GM21367 (cell line): Measurements from ENCODE around the gene TRERF1.
"Not testable (repeated sequence)": the region's sequence is repeated elsewhere in the genome, so short reads cannot be mapped to it uniquely, and the experiment has no call there.

Source experiments
- ATAC-seq: cut with Tn5 transposase; IDR thresholded peaks from one replicate; pipeline ENCODE4 v1.9.1; 2021; ENCODE audit not compliant: unreplicated experiment

The TRERF1 gene

GRCh38 chr6:42451333-42452170, at the start of gene TRERF1:
TRERF1 (minus strand) TSS chr6:42451926; CDS start chr6:42269590, 182,336 bp downstream.
- ATAC-seq: peak; percentile 30

GRCh38 chr6:42498473-42499128, 46.9 kb upstream of the TRERF1 start:
- ATAC-seq: no peak

DNA sequence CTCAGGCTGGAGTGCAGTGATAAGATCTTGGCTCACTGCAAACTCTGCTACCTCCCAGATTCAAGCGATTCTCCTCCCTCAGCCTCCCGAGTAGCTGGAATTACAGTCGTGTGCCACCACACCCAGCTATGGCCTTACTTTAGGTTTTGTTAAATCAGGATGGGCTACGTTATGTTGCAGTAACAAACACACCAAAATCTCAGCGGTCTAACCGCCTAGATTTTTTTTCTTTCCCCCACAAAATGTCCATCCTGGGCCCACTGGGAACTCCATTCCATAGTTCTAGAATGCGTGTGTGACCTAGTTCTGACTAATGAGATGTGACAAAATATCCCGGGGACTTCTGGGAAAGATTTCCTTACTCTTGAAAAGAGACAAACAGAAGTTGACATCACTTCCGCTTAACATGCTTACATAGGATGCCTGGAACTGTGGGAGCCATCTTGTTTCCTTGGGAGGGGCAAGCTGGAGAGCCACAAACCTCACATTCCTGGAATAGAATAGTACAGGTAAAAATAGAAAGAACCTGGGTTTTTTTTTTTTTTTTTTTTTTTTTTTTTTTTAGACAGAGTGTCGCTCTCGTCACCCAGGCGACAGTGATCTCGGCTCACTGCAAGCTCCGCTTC, 42.3 kb upstream of the TRERF1 start:
- ATAC-seq: no peak

- no peak for ATAC-seq
These were observed 36.4 kb upstream of the TRERF1 start for GRCh38 chr6:42488129-42488528.

DNA sequence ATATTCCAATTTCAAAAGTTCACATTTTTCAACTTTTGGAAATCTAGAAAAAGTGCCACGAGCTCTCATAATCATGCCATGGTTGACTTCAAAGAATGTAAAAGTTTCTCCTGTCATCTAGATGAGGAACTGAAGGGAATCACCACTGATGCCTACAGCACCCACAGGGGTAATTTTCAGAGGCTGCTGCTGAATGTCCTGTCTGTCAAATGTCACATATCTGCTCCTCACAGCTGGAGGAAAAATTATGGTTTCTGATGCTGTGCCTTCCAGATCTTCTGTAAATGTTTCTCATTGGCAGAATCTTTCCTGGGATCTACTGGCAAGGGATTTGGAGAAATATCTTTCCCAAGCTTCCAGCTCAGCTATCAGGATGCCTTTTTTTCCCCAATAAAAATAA, 32.5 kb upstream of the TRERF1 start:
- no peak for ATAC-seq

DNA sequence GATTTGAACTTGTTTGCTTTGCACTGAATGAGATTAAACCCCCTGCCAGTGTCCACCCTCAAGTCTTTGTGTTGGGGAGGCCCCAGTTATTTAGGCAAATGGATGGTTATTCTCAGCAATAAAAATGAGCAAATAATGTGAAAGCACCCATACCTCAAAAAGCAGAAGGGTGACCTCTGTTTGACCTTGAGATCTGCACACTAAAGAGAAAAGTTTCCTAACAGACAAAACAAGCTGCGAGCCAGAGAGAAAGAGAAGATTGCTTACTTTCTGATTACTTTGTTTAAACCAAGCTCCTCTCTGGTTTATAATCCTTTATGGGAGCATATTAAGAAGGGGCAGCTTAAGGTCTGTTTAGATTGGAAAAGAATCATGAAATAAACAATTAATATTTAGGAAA, 30.4 kb upstream of the TRERF1 start:
- no peak for ATAC-seq

DNA sequence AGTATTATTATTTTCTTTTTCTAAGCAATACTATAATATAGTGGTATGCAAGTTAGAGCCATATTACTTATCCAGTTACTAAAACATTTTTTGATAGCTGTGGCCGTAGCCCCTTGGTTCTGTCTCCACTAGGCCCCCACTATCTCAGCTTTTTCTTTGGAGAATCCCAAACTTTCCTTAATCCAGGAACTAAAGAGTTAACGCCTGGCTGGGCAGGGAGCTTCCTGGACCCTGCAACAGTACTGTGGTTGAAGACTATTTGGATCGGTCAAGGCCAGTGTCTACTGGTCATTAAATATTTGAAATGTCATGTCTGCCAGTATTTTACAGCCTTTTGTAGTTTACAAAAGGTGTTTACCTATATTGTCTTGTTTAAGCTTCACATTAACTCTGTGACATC, 20.0 kb upstream of the TRERF1 start:
- no peak for ATAC-seq

DNA sequence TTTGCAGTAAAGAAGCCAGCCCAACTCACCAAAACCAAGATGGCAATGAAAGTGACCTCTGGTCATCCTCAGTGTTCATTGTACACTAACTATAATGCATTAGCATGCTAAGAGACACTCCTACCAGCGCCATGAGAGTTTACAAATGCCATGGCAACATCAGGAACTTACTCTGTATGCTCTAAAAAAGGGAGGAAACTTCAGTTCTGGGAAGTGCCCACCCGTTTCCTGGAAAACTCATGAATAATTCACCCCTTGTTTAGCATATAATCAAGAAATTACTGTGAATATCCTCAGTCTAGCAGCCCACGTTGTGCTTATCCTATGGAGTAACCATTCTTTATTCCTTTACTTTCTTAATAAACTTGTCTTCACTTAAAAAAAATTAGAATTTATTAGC, 19.4 kb upstream of the TRERF1 start:
- ATAC-seq: no peak

DNA sequence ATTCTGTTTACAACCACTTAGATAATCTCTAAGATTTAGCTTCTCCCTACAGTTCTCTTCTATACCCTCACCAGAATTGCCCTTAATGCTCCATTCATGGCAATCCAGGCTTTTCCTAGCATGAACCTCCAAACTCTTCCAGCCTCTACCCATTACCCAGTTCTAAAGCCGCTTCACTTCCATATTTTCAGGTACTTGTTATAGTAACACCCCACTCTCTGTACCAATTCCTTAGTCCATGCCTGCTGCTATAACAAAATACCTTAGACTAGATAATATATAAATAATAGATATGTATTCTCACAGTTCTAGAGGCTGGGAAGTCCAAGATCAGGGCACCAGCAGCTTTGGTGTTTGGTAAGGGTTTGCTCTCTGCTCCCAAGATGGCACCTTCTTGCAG, 16.5 kb upstream of the TRERF1 start:
- ATAC-seq: no peak

DNA sequence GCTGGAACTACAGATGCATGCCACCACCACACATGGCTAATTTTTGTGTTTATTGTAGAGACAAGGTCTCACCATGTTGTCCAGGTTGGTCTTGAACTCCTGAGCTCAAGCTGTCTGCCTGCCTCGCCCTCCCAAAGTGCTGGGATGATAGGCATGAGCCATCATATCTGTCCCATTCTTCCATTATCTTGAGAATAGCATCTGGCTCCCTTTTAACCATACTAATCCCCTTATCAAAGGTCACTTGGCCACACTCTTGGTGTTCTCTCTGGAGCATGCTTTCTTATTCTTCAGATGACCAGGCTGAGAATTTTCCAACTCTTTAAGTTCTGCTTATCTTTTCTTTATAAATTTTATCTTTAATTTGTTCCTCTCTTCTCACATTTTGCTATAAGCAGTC, 15.9 kb upstream of the TRERF1 start:
- ATAC-seq: no peak

DNA sequence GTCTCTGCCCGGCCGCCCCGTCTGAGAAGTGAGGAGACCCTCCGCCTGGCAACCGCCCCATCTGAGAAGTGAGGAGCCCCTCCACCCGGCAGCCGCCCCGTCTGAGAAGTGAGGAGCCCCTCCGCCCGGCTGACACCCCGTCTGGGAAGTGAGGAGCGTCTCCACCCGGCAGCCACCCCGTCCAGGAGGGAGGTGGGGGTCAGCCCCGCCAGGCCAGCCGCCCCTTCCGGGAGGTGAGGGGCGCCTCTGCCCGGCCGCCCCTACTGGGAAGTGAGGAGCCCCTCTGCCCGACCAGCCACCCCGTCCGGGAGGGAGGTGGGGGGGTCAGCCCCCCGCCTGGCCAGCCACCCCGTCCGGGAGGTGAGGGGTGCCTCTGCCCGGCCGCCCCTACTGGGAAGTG, 14.7 kb upstream of the TRERF1 start:
- not testable (repeated sequence) for ATAC-seq

DNA sequence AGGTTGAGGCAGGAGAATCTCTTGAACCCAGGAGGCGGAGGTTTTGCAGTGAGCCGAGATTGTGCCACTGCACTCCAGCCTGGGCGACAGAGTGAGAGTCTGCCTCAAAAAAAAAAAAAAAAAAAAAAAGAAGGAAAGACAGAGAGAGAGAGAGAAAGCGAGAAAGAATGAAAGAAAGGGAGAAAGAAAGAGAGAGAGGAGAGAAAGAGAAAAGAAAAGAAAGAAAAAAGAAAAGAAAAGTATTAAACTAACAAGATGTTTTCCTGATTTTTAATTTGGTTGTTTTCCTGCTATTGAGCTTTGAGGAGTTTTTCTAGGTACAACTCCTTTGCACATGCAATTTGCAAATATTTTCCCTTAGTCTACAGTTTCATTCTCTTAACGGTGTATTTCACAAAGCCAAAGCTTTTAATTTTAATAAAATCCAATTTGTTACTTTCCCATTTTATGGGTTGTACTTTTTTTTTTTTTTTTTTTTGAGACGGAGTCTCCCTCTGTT, 10.8 kb upstream of the TRERF1 start:
- no peak for ATAC-seq

DNA sequence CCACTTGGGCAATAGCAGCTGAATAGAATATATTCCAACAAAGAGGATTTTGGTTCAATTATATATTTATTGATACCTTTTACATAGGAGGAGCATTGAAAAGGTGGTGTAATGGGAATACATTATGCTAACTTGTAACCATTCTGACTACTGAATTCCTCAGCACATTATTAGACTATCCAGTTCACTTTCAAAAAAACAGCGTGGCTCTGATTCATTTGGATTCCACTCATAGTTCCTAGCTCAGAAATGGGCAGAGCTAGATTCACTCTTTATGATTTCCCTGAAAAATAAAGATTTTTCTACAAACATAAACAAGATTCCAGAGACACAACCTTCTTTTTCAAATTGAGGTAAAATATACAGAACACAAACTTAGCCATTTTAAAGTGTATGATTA, 9.2 kb upstream of the TRERF1 start:
- ATAC-seq: no peak

- no peak for ATAC-seq
These were observed 8.2 kb upstream of the TRERF1 start for GRCh38 chr6:42459888-42460287.

DNA sequence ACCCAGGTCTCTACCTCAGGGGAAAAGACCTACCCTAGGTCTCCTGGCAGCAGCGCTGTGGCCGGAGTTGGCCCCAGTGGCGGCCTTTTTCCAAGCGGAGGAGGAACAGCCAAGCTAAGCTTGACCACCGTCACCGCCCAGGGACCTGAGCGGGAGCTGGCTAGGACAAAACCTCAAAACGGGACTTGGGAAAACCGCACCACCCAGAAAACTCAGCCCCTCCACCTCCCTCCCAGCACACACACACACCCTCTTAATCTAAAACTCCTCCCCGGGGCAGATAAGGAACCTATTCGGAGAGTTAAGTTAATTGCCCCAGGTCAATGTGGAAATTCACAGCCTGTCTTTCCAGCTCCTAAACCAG, 2.7 kb upstream of the TRERF1 start:
- ATAC-seq: no peak

DNA sequence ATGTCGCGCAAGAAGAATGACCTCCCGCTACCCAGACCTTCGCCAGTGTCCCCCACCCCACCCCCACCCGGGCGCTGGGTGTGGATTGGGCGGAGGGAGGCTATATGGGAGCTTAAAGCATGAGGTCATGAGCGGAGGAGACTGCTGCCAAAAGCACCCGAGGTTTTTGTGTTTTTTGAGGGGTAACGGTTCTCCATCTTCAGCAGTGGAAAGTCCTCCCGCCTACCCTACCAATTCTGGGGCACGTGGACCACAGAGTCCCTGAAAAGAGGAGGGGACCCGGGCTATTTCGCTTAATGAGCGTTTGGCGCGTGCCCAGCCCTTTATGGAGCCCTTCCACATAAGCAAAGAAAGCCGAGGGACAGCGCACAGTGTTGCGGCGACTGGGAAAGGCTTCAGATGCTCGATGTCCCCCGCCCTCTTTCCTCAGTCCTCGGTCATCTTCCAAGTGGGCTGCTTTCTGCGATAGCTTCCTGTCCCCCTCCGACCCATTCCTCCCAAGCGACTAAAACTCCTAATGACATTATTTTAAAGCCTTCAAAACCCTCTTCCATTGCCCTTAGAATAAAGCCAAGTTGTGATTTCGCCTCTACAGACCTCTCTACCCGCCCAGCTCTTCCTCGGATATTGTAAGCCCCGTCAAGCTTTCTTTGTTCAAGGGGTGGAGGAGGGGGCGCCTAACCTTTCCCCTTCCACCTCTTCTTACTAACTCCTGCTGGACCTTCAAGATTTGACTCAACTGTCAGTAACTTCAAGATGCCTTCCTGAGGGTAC, 2.1 kb upstream of the TRERF1 start:
- no peak for ATAC-seq

DNA sequence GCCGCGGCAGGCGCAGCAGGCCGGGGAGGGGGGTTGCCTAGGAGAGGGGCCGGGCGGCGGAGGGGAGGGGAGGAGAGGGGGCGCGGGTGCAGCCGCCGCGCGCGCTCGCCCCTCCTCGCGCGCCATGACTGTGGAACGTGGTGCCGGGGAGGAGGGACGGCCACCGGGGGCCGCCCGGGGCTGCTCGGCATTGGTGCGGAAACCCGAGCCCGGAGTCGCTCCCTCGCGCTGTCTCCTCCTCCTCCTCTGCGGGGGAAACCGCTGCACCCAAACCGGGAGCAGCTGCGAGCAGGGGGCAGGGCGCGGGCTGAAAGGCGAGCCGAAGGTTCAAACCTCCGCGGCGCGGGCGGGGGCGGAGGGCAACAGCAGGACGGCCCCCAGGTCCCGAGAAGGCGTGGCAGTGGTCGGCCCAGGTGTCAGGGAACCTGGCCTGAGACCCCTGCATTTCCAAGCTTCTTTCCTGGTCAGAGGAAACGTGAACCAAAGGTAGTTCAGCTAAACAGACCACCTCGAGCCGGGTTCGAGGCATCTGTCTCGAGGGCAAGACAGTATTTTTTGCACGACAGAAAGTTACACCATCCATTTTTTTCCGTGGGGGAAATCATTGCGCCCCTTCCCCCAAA, 1.4 kb upstream of the TRERF1 start:
- peak; percentile 42 for ATAC-seq

GRCh38 chr6:42452171-42453030, 675 bp upstream of the TRERF1 start:
- ATAC-seq: peak; percentile 23

GRCh38 chr6:42450477-42451332, 1.0 kb downstream of the TRERF1 start:
- no peak for ATAC-seq
